Testis (tissue), 2 donors: Measurements from ENCODE around the gene PSPC1.

Source experiments
- POLR2A ChIP-seq: fragments of 450-650 bp; IDR thresholded peaks from one replicate; pipeline ENCODE4 v1.6.1; 2017; ENCODE audit warnings: antibody characterized with exemption, mild to moderate bottlenecking, moderate library complexity
- TF ChIP-seq, protein P1 (sequence below), 3 experiments: fragments of 450-650 bp in 2 of 3; fragments of 200-600 bp in 1 of 3; sonication (generic) in 1 of 3; IDR thresholded peaks; one replicate each; pipeline ENCODE4 v1.5.1; 2016 to 2019; ENCODE audit warnings: antibody characterized with exemption in 3 of 3, mild to moderate bottlenecking in 2 of 3, moderate library complexity in 1 of 3

DNA sequence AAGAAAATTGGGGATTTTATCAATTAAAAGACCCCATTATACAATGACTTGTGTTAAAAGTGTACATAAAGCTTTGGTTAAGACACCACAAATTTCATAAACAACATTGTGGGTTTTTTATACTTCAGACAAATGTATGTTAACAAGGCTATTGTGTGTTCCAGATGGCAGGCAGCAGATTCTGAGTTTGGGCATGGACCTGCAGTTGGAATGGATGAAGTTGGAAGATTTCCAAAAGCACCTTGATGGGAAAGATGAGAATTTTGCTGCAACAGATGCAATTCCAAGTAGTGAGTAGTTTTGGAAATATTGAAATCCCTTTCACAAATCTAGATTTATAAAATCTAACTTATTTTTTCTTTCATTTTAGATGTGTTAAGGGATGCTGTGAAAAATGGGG lies 123.9 kb downstream of the PSPC1 start:
- TF ChIP-seq, protein P1, sequence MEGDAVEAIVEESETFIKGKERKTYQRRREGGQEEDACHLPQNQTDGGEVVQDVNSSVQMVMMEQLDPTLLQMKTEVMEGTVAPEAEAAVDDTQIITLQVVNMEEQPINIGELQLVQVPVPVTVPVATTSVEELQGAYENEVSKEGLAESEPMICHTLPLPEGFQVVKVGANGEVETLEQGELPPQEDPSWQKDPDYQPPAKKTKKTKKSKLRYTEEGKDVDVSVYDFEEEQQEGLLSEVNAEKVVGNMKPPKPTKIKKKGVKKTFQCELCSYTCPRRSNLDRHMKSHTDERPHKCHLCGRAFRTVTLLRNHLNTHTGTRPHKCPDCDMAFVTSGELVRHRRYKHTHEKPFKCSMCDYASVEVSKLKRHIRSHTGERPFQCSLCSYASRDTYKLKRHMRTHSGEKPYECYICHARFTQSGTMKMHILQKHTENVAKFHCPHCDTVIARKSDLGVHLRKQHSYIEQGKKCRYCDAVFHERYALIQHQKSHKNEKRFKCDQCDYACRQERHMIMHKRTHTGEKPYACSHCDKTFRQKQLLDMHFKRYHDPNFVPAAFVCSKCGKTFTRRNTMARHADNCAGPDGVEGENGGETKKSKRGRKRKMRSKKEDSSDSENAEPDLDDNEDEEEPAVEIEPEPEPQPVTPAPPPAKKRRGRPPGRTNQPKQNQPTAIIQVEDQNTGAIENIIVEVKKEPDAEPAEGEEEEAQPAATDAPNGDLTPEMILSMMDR (IDR thresholded peaks at IDR 0.05) = no peak
- no peak for TF ChIP-seq POLR2A
